ENCODE data around the gene SPRTN.
A peak's percentile ranks its signal among the peaks of the same experiment; 100 is the strongest.

Gene SPRTN

DNA sequence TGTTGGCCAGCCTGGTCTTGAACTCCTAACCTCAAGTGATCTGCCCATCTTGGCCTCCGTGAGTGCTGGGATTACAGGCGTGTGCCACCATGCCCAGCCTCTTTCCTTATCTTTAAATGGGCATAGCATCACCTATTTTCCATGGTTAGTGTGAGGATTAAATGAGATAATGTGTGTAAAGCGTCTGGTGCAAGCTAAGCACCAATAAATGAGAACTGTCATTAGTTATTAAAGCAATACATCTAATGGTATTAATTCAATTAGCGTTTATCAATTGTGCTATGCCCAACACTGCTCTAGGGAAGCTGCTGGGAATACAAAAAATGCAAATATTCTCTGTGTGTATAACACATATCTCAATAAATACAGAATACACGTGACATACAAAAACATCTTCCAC is 10.5 kb upstream of the SPRTN start:
- no peaks in the 10 kb centered on the region for H3K9me3 ChIP-seq (ENCODE audit: insufficient read depth, low read depth, low read length)
- H3K79me2 ChIP-seq (ENCODE audit: insufficient read depth, low read length): peaks cover under 1% of the 10 kb centered on the region; the same call in 1 of the 2 replicates

GRCh38 chr1:231329483-231329882 is 8.6 kb upstream of the SPRTN start:
- no peak overlapping the region for H3K4me2 ChIP-seq (ENCODE audit: low read depth, low read length, poor library complexity, severe bottlenecking)

More for the DNA sequence above, 10.5 kb upstream of the SPRTN start:
- Histone ChIP-seq H3K36me3 (ENCODE audit: insufficient read depth, low read length) (no peaks in the 10 kb centered on the region), H3K4me2 (ENCODE audit: low read depth, low read length, poor library complexity, severe bottlenecking) (no peak overlapping the region), H3K9me2 (replicated peaks; ENCODE audit: low read depth, low read length) (no peaks in the 10 kb centered on the region), H3K9ac (ENCODE audit: low read depth, low read length, poor library complexity, severe bottlenecking) (no peak overlapping the region), H2AFZ (ENCODE audit: low read length) (no peak overlapping the region), H3K4me3 (ENCODE audit: low read length, poor library complexity, severe bottlenecking) (no peak overlapping the region), H3F3A (ENCODE audit: low read depth) (no peaks in the 10 kb centered on the region), H4K20me1 (ENCODE audit: insufficient read depth, low read length, poor library complexity, severe bottlenecking) (peaks cover 3% of the 10 kb centered on the region), H3K4me1 (ENCODE audit: insufficient read depth, low read length, poor library complexity, severe bottlenecking) (peaks cover under 1% of the 10 kb centered on the region), H3K27me3 (ENCODE audit: insufficient read depth, low read length, poor library complexity, severe bottlenecking) (no peaks in the 10 kb centered on the region)
- TF ChIP-seq CTCF (conservative IDR thresholded peaks at IDR 0.05; ENCODE audit: low read length) (no peak), EZH2phosphoT487 (IDR thresholded peaks at IDR 0.05; ENCODE audit: borderline replicate concordance) (no peak)

GRCh38 chr1:231332761-231333160 is 5.3 kb upstream of the SPRTN start:
- Histone ChIP-seq H3K4me2 (ENCODE audit: low read depth, low read length, poor library complexity, severe bottlenecking) (peak overlapping the region; percentile 87), H3K36me3 (ENCODE audit: insufficient read depth, low read length) (no peaks in the 10 kb centered on the region), H3F3A (ENCODE audit: low read depth) (no peaks in the 10 kb centered on the region), H3K79me2 (ENCODE audit: insufficient read depth, low read length) (peaks cover 51% of the 10 kb centered on the region), H3K9me2 (replicated peaks; ENCODE audit: low read depth, low read length) (no peaks in the 10 kb centered on the region), H3K4me1 (ENCODE audit: insufficient read depth, low read length, poor library complexity, severe bottlenecking) (peaks cover 35% of the 10 kb centered on the region), H4K20me1 (ENCODE audit: insufficient read depth, low read length, poor library complexity, severe bottlenecking) (peaks cover 50% of the 10 kb centered on the region), H3K27me3 (ENCODE audit: insufficient read depth, low read length, poor library complexity, severe bottlenecking) (no peaks in the 10 kb centered on the region), H3K4me3 (ENCODE audit: low read length, poor library complexity, severe bottlenecking) (peak overlapping the region; percentile 92), H3K9me3 (ENCODE audit: insufficient read depth, low read depth, low read length) (no peaks in the 10 kb centered on the region), H3K9ac (ENCODE audit: low read depth, low read length, poor library complexity, severe bottlenecking) (peak overlapping the region; percentile 88), H2AFZ (ENCODE audit: low read length) (no peak overlapping the region)
- no peak for TF ChIP-seq CTCF (conservative IDR thresholded peaks at IDR 0.05; ENCODE audit: low read length)
- no peak for TF ChIP-seq EZH2phosphoT487 (IDR thresholded peaks at IDR 0.05; ENCODE audit: borderline replicate concordance)

More at GRCh38 chr1:231329483-231329882, 8.6 kb upstream of the SPRTN start:
- H3K9me2 ChIP-seq (replicated peaks; ENCODE audit: low read depth, low read length): no peaks in the 10 kb centered on the region
- peaks cover 20% of the 10 kb centered on the region for H3K79me2 ChIP-seq (ENCODE audit: insufficient read depth, low read length)
- no peaks in the 10 kb centered on the region for H3K27me3 ChIP-seq (ENCODE audit: insufficient read depth, low read length, poor library complexity, severe bottlenecking)
- H3K36me3 ChIP-seq (ENCODE audit: insufficient read depth, low read length): no peaks in the 10 kb centered on the region
- H3F3A ChIP-seq (ENCODE audit: low read depth): no peaks in the 10 kb centered on the region
- TF ChIP-seq EZH2phosphoT487 (IDR thresholded peaks at IDR 0.05; ENCODE audit: borderline replicate concordance) (no peak), CTCF (conservative IDR thresholded peaks at IDR 0.05; ENCODE audit: low read length) (no peak)
- no peak overlapping the region for H3K4me3 ChIP-seq (ENCODE audit: low read length, poor library complexity, severe bottlenecking)
- no peak overlapping the region for H2AFZ ChIP-seq (ENCODE audit: low read length)
- peaks cover 21% of the 10 kb centered on the region for H4K20me1 ChIP-seq (ENCODE audit: insufficient read depth, low read length, poor library complexity, severe bottlenecking)
- H3K4me1 ChIP-seq (ENCODE audit: insufficient read depth, low read length, poor library complexity, severe bottlenecking): peaks cover 19% of the 10 kb centered on the region
- H3K9me3 ChIP-seq (ENCODE audit: insufficient read depth, low read depth, low read length): no peaks in the 10 kb centered on the region
- no peak overlapping the region for H3K9ac ChIP-seq (ENCODE audit: low read depth, low read length, poor library complexity, severe bottlenecking)

Measured in Loucy (cell line).